Karpas-422 (cell line): ENCODE results near the gene KCTD14. TPM values are rescaled to one million over a fixed set of nuclear protein-coding genes. Genes with fewer than 3 reads are reported as not detected.
"Not testable (repeated sequence)": the region's sequence is repeated elsewhere in the genome, so short reads cannot be mapped to it uniquely, and the experiment has no call there.

ENCODE experiments used
- DNase-seq: peaks from one replicate; pipeline ENCODE4 v3.0.0-alpha.2; 2015
- H2AFZ ChIP-seq: fragments of 200-600 bp; sonication (generic); 2 replicates; pipeline ENCODE4 v1.6.1; 2014; ENCODE audit warnings: antibody characterized with exemption, low read length, mixed read lengths
- H3K27ac ChIP-seq: fragments of 200-600 bp; sonication (generic); 2 replicates; pipeline ENCODE4 v1.5.1; 2014; ENCODE audit warnings: mild to moderate bottlenecking, low read length, moderate library complexity
- H3K27me3 ChIP-seq: fragments of 200-600 bp; sonication (generic); 2 replicates; pipeline ENCODE4 v1.6.1; 2014; ENCODE audit warnings: low read length, mixed read lengths
- H3K36me3 ChIP-seq: fragments of 200-600 bp; sonication (generic); 2 replicates; pipeline ENCODE4 v1.6.1; 2014; ENCODE audit warnings: low read length, mixed read lengths; ENCODE audit not compliant: insufficient read depth
- H3K4me1 ChIP-seq: fragments of 200-600 bp; sonication (generic); 2 replicates; pipeline ENCODE4 v1.6.1; 2014; ENCODE audit warnings: mild to moderate bottlenecking, low read length, mixed read lengths
- H3K4me2 ChIP-seq: fragments of 200-600 bp; sonication (generic); 2 replicates; pipeline ENCODE4 v1.6.1; 2014; ENCODE audit warnings: low read length, low read depth, mild to moderate bottlenecking; ENCODE audit not compliant: poor library complexity, severe bottlenecking
- H3K4me3 ChIP-seq: fragments of 200-600 bp; sonication (generic); 2 replicates; pipeline ENCODE4 v1.5.1; 2014; ENCODE audit warnings: mild to moderate bottlenecking, antibody characterized with exemption, low read length, mixed read lengths
- H3K79me2 ChIP-seq: fragments of 200-600 bp; sonication (generic); 2 replicates; pipeline ENCODE4 v1.6.1; 2014; ENCODE audit warnings: mild to moderate bottlenecking, low read length, mixed read lengths
- H3K9ac ChIP-seq: fragments of 200-600 bp; sonication (generic); 2 replicates; pipeline ENCODE4 v1.6.0; 2014; ENCODE audit warnings: low read length
- H3K9me2 ChIP-seq: fragments of 200-600 bp; sonication (generic), shearing (Covaris generic); replicated peaks from 2 replicates; pipeline ENCODE4 v1.6.0; 2014; ENCODE audit warnings: mild to moderate bottlenecking, low read length, moderate library complexity; ENCODE audit not compliant: insufficient read depth
- H3K9me3 ChIP-seq: fragments of 300-700, 200-600 bp; sonication (generic); 2 replicates; pipeline ENCODE4 v1.6.1; 2014; ENCODE audit warnings: low read length, mixed read lengths
- H4K20me1 ChIP-seq: fragments of 200-600 bp; sonication (generic); 2 replicates; pipeline ENCODE4 v1.6.1; 2014; ENCODE audit warnings: mild to moderate bottlenecking, antibody characterized with exemption, low read length, low read depth; ENCODE audit not compliant: insufficient read depth
- total RNA-seq: library from RNA; depleted of rRNA; stranded (reverse); fragments of >200 nt; shearing (Covaris generic); gene quantifications from 2 replicates; pipeline ENCODE4 v1.2.3, GENCODE V29; 2014; ENCODE audit warnings: low replicate concordance

KCTD14 gene
- total RNA-seq, 1 experiment from 2014 or later, result not detected

DNA sequence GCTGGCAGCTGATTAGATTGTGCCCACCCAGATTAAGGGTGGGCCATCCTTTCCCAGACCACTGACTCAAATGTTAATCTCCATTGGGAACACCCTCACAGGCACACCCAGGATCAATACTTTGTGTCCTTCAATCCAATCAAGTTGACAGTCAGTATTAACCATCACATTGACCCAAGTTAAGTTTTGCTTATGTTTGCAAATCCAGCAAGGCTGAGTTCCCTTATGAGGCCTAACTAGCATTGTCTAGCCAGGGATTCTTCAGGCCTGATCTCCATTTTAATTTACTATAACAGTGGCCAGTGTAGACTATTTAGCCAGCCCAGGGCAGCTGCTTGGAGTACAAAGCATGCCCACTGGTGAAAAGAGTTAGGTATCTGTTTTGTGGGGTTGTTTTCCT is 2.3 kb upstream of the KCTD14 start:
- Histone ChIP-seq H3K9me3 (no peaks in the 10 kb centered on the region), H3K79me2 (no peaks in the 10 kb centered on the region), H3K4me2 (no peak overlapping the region), H3K9me2 (no peaks in the 10 kb centered on the region), H3K4me1 (no peaks in the 10 kb centered on the region), H3K27ac (no peak overlapping the region), H3K9ac (no peak overlapping the region), H4K20me1 (no peaks in the 10 kb centered on the region), H3K27me3 (no peaks in the 10 kb centered on the region), H3K4me3 (no peak overlapping the region), H3K36me3 (no peaks in the 10 kb centered on the region), H2AFZ (no peak overlapping the region)
- no peak for DNase-seq

GRCh38 chr11:78023426-78023825 is 350 bp upstream of the KCTD14 start:
- no peaks in the 10 kb centered on the region for H3K27me3 ChIP-seq
- no peak overlapping the region for H3K4me2 ChIP-seq
- H3K36me3 ChIP-seq, result no peaks in the 10 kb centered on the region
- H3K9me2 ChIP-seq, result no peaks in the 10 kb centered on the region
- H3K79me2 ChIP-seq, result no peaks in the 10 kb centered on the region
- H3K4me3 ChIP-seq, result no peak overlapping the region
- no peaks in the 10 kb centered on the region for H3K4me1 ChIP-seq
- H4K20me1 ChIP-seq, result no peaks in the 10 kb centered on the region
- H3K9ac ChIP-seq, result no peak overlapping the region
- no peak overlapping the region for H2AFZ ChIP-seq
- no peak for DNase-seq
- no peak overlapping the region for H3K27ac ChIP-seq
- no peaks in the 10 kb centered on the region for H3K9me3 ChIP-seq

GRCh38 chr11:78021611-78022010 is 1.5 kb downstream of the KCTD14 start:
- Histone ChIP-seq H3K4me2 (no peak overlapping the region), H3K4me1 (no peaks in the 10 kb centered on the region), H3K36me3 (no peaks in the 10 kb centered on the region), H3K79me2 (no peaks in the 10 kb centered on the region), H3K9me2 (no peaks in the 10 kb centered on the region), H2AFZ (no peak overlapping the region), H3K27me3 (no peaks in the 10 kb centered on the region), H3K9ac (no peak overlapping the region), H3K4me3 (no peak overlapping the region), H4K20me1 (no peaks in the 10 kb centered on the region), H3K9me3 (no peaks in the 10 kb centered on the region), H3K27ac (no peak overlapping the region)
- no peak for DNase-seq

DNA sequence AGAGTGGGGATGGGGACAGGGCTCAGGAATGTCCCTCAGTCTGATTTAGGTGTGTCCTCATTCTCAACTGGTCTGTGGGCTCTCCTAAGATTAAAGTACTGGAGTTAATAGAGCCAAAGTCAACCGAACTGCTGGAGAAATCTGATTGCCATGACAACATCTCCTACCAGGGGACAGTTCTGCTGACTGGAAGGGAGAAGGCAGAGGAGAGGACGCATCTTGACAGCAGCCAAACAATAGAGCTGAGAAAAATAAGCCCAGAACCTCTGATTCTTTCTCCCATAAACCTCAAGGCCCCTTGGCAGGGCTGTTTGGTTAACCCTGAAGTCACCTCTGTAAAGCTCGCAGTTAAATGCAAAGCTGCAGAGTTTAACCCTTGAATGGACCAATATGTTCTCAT is 2.8 kb downstream of the KCTD14 start:
- Histone ChIP-seq H3K9ac (no peak overlapping the region), H3K4me1 (peaks cover 8% of the 10 kb centered on the region), H3K9me2 (no peaks in the 10 kb centered on the region), H3K9me3 (no peaks in the 10 kb centered on the region), H3K27ac (no peak overlapping the region), H3K27me3 (no peaks in the 10 kb centered on the region), H3K4me2 (no peak overlapping the region), H3K36me3 (no peaks in the 10 kb centered on the region), H3K4me3 (no peak overlapping the region), H2AFZ (no peak overlapping the region), H4K20me1 (no peaks in the 10 kb centered on the region), H3K79me2 (no peaks in the 10 kb centered on the region)
- DNase-seq, result no peak

DNA sequence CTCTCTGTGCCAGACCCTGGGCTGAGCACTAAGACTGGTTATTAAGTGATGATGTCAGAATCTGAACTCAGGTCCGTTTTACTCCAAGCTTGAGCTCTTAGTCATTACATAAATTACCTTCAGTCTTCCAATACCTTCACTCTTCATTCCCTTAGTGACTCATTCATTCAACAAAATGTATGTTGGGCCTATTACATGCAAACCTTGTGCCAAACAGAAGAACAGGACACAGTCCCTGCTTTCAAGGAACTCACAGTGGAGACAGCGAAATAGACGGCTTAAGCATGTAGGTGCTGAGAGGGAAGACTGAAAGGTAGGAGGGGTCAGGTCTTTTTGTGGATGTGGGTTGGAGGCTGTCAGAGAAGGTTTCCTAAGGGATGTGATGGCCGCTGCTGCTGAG is 3.3 kb downstream of the KCTD14 start:
- Histone ChIP-seq H3K27ac (no peak overlapping the region), H3K27me3 (no peaks in the 10 kb centered on the region), H3K9ac (no peak overlapping the region), H3K9me2 (no peaks in the 10 kb centered on the region), H4K20me1 (no peaks in the 10 kb centered on the region), H3K4me3 (no peak overlapping the region), H3K9me3 (no peaks in the 10 kb centered on the region), H3K36me3 (no peaks in the 10 kb centered on the region), H3K4me1 (peaks cover 8% of the 10 kb centered on the region), H3K79me2 (no peaks in the 10 kb centered on the region), H2AFZ (no peak overlapping the region), H3K4me2 (no peak overlapping the region)
- no peak for DNase-seq

GRCh38 chr11:78015878-78016277 is 7.2 kb downstream of the KCTD14 start:
- Histone ChIP-seq H4K20me1 (no peaks in the 10 kb centered on the region), H3K27me3 (no peaks in the 10 kb centered on the region), H3K79me2 (no peaks in the 10 kb centered on the region), H3K9me3 (no peaks in the 10 kb centered on the region), H3K36me3 (no peaks in the 10 kb centered on the region), H3K4me3 (no peak overlapping the region), H3K9ac (no peak overlapping the region), H3K9me2 (no peaks in the 10 kb centered on the region), H3K4me2 (no peak overlapping the region), H2AFZ (no peak overlapping the region), H3K27ac (no peak overlapping the region), H3K4me1 (peaks cover 8% of the 10 kb centered on the region)
- DNase-seq, result no peak

- DNase-seq, H3K4me1 ChIP-seq, H3K9ac ChIP-seq, H3K4me2 ChIP-seq, H2AFZ ChIP-seq, H4K20me1 ChIP-seq, H3K79me2 ChIP-seq, H3K4me3 ChIP-seq, H3K27ac ChIP-seq, H3K27me3 ChIP-seq, H3K9me3 ChIP-seq, H3K9me2 ChIP-seq, H3K36me3 ChIP-seq: not testable (repeated sequence)
Measured at GRCh38 chr11:78014937-78015520, 8.0 kb downstream of the KCTD14 start.

GRCh38 chr11:78011301-78011700 is 11.8 kb downstream of the KCTD14 start:
- Histone ChIP-seq H3K79me2 (no peaks in the 10 kb centered on the region), H3K9ac (no peak overlapping the region), H3K4me2 (no peak overlapping the region), H3K9me3 (no peaks in the 10 kb centered on the region), H3K27ac (no peak overlapping the region), H3K27me3 (no peaks in the 10 kb centered on the region), H3K36me3 (no peaks in the 10 kb centered on the region), H3K4me3 (no peak overlapping the region), H2AFZ (no peak overlapping the region), H3K4me1 (peaks cover 6% of the 10 kb centered on the region), H4K20me1 (no peaks in the 10 kb centered on the region), H3K9me2 (no peaks in the 10 kb centered on the region)
- DNase-seq, result no peak

DNA sequence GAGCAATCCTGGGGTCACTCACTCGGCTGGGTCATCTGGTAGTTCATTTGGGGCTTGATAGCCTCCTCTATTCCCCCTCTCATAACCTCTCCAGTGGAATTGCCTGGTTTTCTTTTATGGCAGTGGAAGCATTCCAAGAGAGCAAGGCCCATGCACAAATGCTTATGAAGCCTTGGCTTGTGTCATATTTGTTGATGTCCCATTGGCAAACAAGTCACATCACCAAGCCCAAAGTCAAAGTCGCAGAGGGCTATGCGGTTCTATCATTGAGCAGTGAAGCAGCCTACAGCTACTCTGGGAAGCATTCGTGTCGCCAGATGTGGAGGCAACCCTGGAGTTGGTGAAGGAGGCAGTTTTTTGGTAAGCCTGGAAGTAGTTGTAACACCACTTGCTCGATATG is 12.3 kb downstream of the KCTD14 start:
- Histone ChIP-seq H3K79me2 (no peaks in the 10 kb centered on the region), H3K9me2 (no peaks in the 10 kb centered on the region), H3K9ac (no peak overlapping the region), H2AFZ (no peak overlapping the region), H3K4me1 (peaks cover under 1% of the 10 kb centered on the region; the same call in 1 of the 2 replicates), H3K27me3 (no peaks in the 10 kb centered on the region), H3K4me2 (no peak overlapping the region), H4K20me1 (no peaks in the 10 kb centered on the region), H3K9me3 (no peaks in the 10 kb centered on the region), H3K27ac (no peak overlapping the region), H3K4me3 (no peak overlapping the region), H3K36me3 (no peaks in the 10 kb centered on the region)
- no peak for DNase-seq
